HG02610 (cell line): ENCODE measurements around the gene POLE3.
A peak's percentile ranks its signal among the peaks of the same experiment; 100 is the strongest.
"Not testable (repeated sequence)": the region's sequence is repeated elsewhere in the genome, so short reads cannot be mapped to it uniquely, and the experiment has no call there.

Source experiments
- ATAC-seq: cut with Tn5 transposase; IDR thresholded peaks from one replicate; pipeline ENCODE4 v1.9.1; 2021; ENCODE audit warnings: mild to moderate bottlenecking, moderate library complexity; ENCODE audit not compliant: unreplicated experiment

POLE3 gene, protein sequence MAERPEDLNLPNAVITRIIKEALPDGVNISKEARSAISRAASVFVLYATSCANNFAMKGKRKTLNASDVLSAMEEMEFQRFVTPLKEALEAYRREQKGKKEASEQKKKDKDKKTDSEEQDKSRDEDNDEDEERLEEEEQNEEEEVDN

DNA sequence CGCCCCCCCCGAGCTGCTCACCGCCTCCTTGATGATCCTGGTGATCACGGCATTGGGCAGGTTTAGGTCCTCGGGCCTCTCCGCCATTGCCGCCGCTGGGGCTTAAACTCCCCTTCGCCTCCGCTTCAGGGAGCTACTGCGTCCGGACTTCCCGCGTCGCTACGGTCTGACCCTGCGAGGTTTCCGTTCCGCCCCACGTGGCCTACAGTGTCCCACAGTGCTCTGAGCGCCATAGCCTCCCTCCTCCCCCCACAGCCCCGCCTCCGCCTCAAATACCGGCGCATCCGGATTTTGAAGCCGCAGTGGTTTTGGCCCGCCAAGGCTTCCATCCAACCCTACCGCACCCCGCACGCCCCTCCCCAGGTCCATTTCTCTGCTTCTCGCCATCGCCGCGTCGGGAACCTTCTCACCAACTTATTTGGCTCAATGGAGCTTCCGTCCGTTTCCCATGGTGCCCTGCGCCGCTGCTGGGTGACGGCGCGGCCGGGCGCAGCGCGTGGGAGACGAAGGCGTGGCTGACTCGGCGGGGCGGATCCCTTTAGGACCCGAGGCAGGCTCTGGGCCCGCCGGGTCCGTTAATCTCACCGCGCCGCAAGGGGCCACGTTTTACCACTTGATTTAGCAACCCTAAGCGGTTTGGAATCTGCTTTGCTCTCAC lies at the start of gene POLE3, which contains the start of gene C9orf43:
TSS of gene POLE3 (minus strand) at position 469 of the 658 bp plus-strand sequence. CDS start at position 87, 382 bp downstream.
TSS of gene C9orf43 (plus strand) at position 541 of the 658 bp plus-strand sequence. CDS start 2,747 bp downstream, outside the sequence.
- ATAC-seq, result peak; percentile 92

- no peak for ATAC-seq
Observed at GRCh38 chr9:113456235-113456634, 45.8 kb upstream of the POLE3 start.

GRCh38 chr9:113454914-113455761 lies 44.7 kb upstream of the POLE3 start:
- ATAC-seq, result no peak

- ATAC-seq, result no peak
Observed at GRCh38 chr9:113452113-113452605, 41.7 kb upstream of the POLE3 start.

DNA sequence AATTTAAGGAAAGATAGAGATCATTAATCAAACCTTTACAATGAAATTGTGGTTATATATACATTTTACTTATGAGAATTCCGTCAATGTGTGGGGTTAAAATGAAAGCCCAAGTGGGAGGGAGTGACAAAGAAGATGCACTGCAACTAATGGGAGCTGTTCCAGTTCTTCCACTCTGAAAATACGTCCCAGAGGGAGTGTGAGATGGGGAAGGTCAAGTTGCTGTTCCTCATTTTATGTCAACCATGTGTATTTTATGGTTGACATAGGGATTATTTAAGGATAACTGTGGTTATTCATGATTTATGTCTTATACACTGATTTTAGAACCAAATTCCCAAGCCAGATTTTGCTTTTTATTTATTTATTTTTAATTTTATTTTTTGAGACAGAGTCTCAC lies 38.9 kb upstream of the POLE3 start:
- ATAC-seq, result no peak

- no peak for ATAC-seq
Observed at GRCh38 chr9:113446323-113446740, 35.9 kb upstream of the POLE3 start.

DNA sequence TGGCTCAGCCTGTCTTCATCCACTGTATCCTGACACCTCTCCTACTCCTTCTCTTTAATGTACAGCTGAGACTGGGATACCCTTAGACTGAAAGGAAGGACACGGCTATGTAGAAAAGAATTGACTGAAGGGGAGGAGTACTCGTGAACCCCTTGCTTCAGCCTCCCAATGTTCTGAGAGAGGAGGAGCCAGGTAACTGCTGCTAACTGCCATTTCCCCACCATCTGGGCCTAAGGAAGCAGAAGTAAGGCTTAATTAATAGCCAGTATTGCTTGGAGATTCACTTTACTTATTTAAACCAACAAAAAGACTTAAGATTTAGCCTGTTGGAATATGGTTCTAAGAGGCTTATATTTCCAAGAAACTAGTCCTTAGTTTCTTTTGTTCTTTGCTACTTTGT lies 34.3 kb upstream of the POLE3 start:
- ATAC-seq, result no peak

DNA sequence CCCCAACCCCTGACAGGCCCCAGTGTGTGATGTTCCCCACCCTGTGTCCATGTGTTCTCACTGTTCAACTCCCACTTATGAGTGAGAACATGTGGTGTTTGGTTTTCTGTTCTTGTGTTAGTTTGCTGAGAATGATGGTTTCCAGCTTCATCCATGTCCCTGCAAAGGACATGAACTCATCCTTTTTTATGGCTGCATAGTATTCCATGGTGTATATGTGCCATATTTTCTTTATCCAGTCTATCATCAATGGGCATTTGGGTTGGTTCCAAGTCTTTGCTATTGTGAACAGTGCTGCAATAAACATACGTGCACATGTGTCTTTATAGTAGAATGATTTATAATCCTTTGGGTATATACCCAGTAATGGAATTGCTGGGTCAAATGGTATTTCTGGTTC lies 27.2 kb upstream of the POLE3 start:
- not testable (repeated sequence) for ATAC-seq

DNA sequence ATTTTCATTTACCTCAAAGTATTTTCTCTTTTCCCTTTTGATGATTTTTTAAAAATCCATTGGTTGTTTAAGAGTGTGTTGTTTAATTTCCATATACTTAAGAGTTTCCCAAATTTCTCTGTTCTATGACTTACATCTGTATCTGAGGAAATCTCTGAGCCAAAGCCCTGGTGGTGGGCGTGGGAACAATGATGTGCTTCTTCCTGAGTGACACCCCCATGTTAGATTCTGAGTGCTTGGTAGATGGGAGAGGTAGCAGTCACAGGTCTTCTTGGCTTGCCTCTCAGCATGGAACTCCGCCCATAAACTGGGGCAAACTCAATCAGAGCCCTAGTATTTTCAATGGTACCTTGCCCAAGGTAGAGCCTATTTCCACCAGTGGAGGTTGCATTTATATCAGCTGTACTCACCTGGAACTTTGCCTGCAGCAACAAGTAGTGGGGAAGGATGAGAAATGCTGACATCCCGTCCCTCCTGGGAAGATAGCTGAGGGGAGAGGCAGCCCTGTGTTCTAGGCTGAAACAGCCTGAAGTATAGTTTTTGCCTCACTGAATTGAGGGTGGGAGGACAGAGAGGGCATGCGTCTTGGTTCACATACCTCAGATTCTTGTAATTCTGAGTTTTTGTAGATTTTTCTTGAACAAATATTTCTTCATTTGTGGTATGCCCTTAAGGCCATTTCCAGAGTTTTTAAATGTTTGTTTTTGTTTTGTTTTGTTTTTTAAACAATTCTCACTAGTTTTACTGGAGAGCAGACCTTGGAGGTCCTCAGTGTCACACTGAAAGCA lies 26.4 kb upstream of the POLE3 start:
- ATAC-seq, result no peak

GRCh38 chr9:113431191-113431590 lies 20.7 kb upstream of the POLE3 start:
- no peak for ATAC-seq

- ATAC-seq, result no peak
Observed at GRCh38 chr9:113428062-113428615, 17.7 kb upstream of the POLE3 start.

DNA sequence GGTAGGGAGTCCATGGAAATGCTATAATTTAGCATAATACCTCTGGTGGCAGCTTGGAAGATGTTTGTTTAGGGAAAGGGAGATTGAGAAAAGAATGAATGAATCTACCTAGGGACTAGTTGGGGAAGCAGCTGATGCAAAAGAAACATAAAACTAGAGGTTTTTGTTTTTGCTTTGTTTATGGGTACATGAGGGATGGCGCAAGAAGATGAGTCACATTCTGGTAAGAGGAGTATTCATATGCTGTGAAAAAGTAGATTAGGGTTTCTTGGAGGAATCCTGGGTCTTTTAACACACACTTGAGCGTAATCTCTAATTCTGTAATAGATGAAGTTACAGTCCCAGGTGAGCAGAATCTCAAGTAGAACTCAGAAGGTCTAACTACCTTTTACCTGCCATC lies 17.2 kb upstream of the POLE3 start:
- ATAC-seq, result no peak

- ATAC-seq, result no peak
Observed at GRCh38 chr9:113426701-113427100, 16.2 kb upstream of the POLE3 start.

DNA sequence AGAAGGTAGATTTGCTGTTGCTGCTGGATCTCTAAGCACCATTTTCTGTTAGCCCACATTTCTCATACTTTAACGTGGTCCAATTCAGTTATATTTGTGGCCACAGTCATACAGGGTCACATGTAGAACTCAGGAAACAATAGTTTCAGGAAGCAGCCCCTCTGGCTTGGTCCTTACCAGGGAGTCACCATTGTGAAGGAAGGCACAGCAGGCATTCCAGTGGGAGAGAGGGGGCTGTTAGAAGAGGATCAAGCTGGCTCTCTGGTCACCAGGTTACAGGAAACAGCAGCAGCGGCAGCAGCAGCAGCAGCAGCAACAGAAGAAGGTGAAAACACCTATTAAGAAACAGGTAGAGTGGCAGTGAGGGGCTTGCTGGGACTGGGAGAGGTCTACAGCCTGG lies 14.6 kb upstream of the POLE3 start:
- ATAC-seq, result no peak

DNA sequence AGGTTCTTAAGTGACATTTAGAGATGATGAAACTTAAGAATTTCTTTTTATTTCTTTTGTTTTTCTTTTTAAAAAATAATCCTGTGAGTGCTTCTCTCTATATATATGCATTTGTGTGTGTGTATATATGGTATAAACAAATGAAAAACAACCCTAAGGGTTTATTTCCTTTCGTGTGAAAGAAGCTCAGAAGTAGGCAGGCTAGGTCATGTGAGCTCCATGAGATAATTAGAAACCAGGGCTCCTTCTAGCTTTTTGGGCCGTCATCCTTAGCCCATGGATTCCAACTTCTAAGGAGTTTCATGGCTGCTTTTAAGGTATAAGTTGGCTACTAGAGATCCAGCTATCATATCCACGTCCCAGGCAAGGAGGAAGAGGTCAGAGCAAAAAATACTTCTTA lies 11.3 kb upstream of the POLE3 start:
- ATAC-seq, result no peak

DNA sequence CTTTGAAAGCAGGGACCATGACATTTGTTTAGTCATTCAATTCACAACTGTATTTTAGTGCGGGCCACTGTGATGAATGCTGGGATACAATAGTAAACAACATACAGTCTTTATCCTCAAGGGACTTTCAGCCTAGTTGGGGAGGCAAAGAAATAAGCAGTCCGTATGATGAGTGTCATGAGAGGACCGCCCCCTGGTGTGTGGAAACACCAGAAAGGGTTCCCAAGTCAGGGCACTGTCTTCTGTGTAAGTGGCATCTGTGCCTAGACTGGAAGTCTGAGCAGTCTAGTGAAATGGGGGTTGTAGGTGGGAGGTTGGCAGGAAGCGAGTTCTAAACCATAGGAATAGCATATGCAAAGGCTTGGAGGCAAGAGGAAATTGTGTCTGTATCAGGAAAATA lies 6.9 kb upstream of the POLE3 start:
- ATAC-seq, result no peak

DNA sequence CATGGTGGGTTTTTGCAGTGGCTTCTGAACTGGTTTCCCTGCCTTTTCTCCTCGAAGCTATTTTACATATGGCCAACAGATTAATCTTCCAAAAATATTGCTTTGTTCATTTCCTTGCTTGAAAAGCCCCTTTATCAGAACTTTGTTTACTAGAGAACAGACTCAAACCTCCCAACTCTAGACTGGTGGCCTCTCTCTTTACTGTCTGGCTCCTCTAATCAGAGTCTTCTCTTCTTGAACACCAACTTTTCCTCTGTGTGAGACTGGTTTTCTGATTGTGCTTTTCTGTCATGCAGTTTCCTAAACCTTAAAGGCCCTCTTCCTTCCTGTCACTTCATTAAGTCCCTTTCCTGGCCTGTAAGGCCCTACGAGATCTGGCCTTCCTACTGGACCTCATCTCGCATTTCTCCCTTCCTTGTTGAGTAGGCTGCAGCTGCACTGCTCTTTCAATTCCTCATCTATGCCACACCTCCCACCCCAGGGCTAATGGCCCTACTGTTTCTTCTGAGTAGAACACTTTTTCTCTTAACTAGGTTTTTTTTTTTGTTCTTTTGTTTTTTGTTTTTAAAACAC lies 5.8 kb upstream of the POLE3 start:
- peak; percentile 93 for ATAC-seq

DNA sequence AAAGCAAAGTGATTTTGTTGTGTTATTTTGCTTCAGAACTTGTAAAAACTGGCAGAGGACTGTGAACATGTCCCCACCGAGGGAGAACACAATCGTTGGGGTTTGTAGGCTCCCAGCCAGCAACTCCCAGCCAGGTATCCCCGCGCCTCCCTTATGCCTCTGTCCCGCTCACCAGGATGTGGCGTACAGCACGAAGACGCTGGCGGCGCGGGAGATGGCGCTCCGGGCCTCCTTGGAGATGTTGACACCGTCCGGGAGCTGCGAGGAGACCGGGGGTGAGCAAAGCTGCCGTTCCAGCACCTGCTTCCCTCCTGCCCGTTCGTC lies 630 bp downstream of the POLE3 start:
- ATAC-seq, result no peak

DNA sequence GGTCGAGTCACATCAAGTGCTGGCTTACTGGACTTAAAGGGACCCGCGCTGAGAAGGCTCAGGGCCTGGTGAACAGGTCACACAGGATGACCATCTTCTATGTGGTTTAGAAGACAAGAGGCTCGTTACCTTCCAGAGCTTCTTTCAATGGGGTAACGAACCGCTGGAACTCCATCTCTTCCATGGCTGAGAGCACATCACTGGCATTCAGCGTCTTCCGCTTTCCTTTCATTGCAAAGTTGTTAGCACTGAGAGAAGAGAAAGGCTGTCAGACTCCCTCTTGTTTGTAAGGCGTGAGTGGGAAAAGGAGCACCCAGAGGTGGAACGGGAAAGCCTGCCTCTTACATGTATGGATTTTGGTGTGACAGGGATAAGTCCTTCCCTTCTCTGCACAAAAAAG lies 994 bp downstream of the POLE3 start:
- no peak for ATAC-seq

DNA sequence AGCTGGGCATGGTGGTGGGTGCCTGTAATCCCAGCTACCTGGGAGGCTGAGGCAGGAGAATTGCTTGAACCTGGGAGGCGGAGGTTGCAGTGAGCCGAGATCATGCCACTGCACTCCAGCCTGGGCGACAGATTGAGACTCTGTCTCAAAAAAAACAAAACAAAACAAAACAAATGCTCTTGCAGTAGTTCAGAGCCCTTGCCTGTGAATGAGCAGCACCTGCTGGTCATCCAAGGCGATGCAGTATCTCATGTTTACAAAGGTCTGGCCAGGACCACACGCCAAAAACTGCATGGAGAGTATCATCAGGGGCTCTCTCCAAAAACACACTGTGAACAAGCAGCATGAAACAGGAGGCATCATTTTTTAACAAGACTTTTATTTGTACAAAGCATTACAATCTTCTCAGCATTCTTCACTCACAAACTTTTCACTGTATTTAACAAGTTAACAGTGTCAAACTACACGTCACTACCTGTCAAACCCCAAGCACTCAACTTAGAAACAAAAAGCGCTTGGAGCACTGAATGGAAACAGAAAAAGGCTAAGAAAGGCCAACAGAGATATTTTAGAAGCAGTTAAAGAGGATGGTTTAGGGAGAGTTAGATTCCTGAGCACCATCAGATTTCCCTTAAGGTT lies 3.5 kb downstream of the POLE3 start:
- not testable (repeated sequence) for ATAC-seq
